Medulla oblongata (tissue), 1 donor: Measurements from ENCODE around the gene PDE4D.

ENCODE experiments used
- DNase-seq: peaks from one replicate; pipeline ENCODE4 v3.0.0-alpha.2; 2015; ENCODE audit errors: extremely low spot score

The PDE4D gene

GRCh38 chr5:59741599-59741998 lies 151.9 kb downstream of the PDE4D start:
- no peak for DNase-seq

GRCh38 chr5:59738024-59738423 lies 155.5 kb downstream of the PDE4D start:
- no peak for DNase-seq

- DNase-seq, result no peak
Measured at GRCh38 chr5:59732806-59733205, 160.7 kb downstream of the PDE4D start.

- DNase-seq, result peak; percentile 26
Measured at GRCh38 chr5:59732301-59732700, 161.2 kb downstream of the PDE4D start.

DNA sequence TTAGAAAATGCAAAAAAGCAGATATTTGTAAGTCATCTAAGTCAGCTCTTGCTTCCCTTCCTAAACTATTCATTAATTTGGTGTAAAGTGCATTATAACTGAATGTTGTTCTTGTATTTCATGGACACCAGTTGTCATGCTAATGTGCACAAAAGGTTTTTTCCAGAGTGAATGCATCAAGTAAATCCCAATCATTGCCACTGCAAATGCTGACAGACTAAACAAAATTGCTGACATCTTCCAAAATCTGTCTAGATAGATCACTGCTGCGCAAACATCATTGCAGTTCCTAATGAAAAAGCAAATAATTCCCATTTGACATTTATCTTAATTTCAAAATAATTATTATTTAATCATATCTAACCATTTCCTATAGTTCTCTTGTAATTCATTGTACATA lies 161.7 kb downstream of the PDE4D start:
- DNase-seq, result no peak

GRCh38 chr5:59729820-59730219 lies 163.7 kb downstream of the PDE4D start:
- DNase-seq, result no peak

GRCh38 chr5:59729357-59729756 lies 164.2 kb downstream of the PDE4D start:
- no peak for DNase-seq

DNA sequence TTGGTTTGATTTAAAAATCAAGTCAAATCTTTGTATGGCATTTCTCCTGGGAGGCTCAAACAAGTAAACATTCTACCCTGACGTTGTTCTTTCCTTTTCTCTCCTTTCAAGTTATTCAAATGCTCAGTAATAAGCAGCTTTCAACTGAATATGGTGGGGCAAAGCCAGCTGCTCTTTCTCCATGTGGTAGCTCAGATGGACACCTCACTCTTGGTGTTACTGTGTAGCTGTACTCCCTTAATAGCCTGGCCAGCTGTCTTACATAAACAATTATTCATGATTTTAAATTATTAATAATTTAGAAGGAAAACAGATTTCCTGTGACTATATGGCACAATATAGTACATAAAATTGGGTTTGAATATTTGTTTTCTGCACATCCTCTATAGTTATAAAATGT lies 165.2 kb downstream of the PDE4D start:
- DNase-seq, result no peak

GRCh38 chr5:59727186-59727585 lies 166.3 kb downstream of the PDE4D start:
- DNase-seq, result no peak

GRCh38 chr5:59725392-59725767 lies 168.1 kb downstream of the PDE4D start:
- DNase-seq, result no peak

- DNase-seq, result peak; percentile 11
Measured at GRCh38 chr5:59724482-59725391, 168.8 kb downstream of the PDE4D start.

- DNase-seq, result no peak
Measured at GRCh38 chr5:59722874-59723273, 170.7 kb downstream of the PDE4D start.

DNA sequence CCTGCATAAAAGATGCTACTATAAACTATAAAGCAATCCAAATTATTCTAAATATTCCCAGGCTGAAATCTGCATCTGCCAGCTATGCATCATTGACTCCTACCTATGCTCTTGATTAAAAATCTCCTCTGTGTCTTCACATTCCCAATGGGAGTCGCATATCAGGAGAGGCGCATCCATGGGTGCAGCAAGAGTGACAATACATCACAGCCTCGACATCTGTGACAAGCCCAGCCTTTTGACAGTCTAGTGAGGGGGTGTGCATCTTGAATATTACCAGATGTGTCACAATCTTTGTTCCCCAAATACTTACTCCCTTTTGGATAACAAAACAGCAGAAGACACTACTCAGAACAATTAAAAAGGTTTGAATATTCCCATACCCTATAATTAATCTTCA lies 171.8 kb downstream of the PDE4D start:
- DNase-seq, result no peak

DNA sequence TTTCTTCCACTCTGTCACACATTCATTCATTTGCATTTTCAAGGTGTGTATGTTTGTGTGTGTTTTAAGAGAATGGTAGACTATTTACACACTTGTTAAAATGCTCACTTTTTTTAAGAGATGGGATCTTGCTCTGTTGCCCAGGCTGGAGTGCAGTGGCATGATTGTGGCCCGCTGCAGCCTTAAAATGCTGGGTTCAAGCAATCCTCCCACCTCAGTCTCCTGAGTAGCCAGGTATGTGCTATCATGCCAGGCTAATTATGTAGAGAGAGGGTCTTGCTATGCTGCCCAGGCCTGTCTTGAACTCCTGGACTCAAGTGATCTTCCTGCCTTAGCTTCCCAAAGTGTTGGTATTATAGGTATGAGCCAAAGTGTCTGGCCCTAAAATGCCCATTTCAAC lies 173.5 kb downstream of the PDE4D start:
- no peak for DNase-seq

DNA sequence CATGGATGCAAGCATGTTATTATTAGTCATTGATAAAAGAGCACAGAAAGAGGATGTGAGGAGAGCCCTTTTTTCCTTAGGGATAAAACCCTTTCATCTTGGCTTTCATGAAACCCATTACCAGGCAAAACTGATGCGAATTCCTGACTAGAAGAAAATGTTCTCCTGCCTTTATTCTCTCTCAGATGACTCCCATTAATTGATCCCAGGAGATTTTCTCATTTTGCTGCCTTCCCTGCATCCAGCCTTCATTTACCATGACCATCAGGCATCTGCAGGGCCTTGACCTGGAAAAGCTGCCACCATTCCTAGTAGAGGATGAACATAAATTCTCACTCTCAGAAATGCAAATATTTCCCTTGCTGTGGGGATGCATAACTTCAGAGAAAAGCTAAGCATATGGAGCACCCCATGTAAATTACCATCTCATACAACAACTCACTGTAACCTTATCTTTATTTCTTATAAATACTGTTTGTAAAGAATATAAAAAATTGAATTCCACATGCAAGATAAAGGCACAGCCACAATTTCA lies 176.5 kb downstream of the PDE4D start:
- DNase-seq, result no peak

DNA sequence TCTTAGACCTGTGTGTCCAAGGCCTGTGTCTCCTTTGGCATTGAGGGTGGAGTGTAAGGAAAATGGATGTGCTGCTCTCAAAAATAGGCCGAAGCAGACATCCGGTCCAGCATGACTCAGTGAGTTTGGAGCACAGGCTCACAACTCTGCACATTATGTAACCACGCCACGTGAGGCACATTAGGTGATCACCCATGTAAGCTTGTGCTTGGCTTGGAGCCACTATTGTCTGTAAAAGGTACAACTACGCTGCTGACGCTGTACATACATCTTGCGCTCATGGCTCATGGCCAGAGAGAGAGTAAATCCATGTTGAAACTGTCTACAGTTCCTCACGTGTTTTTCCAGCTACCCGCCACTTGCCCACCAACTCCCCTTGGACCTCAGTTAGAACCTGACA lies 177.5 kb downstream of the PDE4D start:
- DNase-seq, result no peak

- DNase-seq, result no peak
Measured at GRCh38 chr5:59715228-59715627, 178.3 kb downstream of the PDE4D start.

DNA sequence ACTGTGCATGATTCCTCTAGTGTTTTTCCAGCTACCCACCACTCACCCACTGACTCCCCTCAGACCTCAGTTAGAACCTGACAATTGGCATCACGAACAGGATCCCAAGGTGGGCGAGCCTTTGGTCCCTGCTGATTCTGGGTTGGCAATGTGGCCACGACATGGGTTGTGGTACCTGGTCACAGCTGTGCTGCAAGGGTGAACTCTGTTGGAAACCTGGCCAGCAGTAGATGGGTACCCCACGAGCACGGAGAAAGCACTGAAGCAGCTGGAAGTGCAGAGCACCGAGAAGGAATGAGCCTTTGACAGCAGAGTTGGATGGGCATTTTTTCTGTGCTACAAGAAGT lies 180.1 kb downstream of the PDE4D start:
- DNase-seq, result no peak

DNA sequence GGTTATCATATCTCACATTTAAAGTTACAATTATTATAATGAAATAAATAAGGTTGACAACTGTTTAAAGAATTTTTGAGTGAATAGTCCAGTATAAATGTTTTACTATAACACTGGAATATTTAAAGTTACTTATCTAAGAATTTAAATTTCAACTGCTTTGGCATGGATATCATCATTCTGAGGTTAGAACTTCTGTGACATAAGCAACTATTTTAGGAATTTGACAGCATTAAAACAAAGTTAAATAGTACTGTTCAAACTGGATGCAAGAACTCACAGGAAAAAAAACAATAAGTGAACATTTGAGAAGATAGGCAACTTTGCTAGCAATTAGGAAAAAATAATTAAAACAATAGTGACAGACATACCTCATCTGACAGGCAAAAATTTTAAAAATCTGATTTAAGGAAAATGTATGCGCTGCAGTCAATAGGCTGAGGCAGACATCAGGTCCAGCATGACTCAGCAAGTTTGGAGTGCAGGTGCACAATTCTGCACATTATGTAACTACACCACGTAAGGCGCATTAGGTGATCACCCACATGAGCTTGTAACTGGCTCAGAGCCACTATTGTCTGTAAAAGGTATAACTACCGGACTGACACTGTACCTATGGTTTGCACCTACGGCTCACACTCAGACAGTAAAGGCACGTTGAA lies 180.6 kb downstream of the PDE4D start:
- no peak for DNase-seq

DNA sequence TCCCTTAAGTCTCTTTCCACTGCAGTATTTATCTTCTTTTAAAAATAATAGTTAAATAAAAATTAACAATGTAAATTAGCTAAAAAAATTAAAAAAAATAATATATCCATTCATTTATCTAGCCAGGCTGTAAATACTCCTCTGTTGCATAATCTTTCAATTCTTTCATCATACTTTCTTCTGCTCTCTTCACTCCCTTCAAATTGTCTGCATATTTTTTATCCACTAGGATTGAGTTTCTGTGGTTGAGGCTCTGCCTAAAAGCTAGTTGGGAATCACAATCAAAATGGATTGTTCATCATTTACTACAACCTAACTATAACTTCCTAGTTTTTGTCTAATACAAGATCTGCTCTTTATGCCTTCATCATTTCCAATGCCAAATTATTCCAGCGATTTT lies 182.2 kb downstream of the PDE4D start:
- no peak for DNase-seq

DNA sequence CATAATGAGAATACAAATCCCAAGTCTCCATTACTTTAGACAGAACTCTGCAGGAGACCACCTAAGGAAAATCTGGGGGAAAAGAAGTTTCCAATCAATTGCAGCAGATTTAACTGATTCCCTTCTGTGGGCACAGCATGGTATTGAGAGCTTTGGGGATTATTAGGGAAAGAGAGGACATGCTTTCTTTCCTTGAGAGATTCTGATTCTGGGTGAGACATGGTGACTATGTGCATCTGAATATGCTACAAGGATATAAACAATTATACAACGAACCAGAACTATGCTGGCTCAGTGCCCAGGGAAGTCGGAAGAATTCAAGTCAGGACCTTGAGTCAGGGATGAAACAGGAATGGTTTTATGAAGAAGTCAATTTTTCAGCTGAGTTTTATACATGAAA lies 183.7 kb downstream of the PDE4D start:
- no peak for DNase-seq

DNA sequence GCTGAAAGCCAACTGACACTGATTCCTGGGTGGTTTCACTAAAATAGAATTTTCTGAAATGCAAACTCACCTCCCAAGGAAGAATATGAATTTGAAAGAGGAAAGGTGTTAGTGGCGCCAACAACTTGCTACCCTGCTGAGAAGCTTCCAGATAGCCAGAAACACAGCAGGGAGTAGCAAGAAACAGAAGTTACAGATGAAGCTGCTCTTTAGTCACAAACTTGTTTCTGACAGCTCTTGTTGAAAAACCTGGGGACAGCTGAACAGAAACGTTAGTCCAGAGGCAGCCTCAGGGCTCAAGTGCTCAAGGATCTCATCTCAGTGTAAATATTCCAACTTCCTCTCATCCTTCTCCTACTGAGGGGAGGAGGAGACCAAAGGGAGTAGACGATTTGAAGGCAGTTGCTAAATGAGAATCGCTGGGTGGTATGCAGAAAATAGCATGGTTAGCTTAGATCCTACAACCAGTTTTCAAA lies 184.1 kb downstream of the PDE4D start:
- no peak for DNase-seq

- DNase-seq, result no peak
Measured at GRCh38 chr5:59704936-59705335, 188.6 kb downstream of the PDE4D start.
